Subcutaneous abdominal adipose tissue (tissue), 5 donors: Measurements from ENCODE around the gene PPIL6.
A peak's percentile ranks its signal among the peaks of the same experiment; 100 is the strongest.
"Not testable (repeated sequence)": the region's sequence is repeated elsewhere in the genome, so short reads cannot be mapped to it uniquely, and the experiment has no call there.

Experiments
- H3K27ac ChIP-seq: one replicate; pipeline ENCODE4 v1.7.0; 2013; ENCODE audit warnings: low read depth, mild to moderate bottlenecking, inconsistent platforms, low read length, moderate library complexity
- H3K27me3 ChIP-seq, 5 donors: one replicate each; pipeline ENCODE4 v1.7.0; 2013; ENCODE audit warnings: low read length in 5 of 5, inconsistent platforms in 1 of 5; ENCODE audit not compliant: control insufficient read depth in 5 of 5, insufficient read depth in 4 of 5
- H3K36me3 ChIP-seq, 5 donors: one replicate each; pipeline ENCODE4 v1.7.0; 2013; ENCODE audit warnings: low read length in 5 of 5; ENCODE audit not compliant: control insufficient read depth in 5 of 5, insufficient read depth in 5 of 5
- H3K4me1 ChIP-seq, 5 donors: one replicate each; pipeline ENCODE4 v1.7.0; 2013; ENCODE audit warnings: low read length in 5 of 5, mild to moderate bottlenecking in 3 of 5, moderate library complexity in 1 of 5; ENCODE audit not compliant: control insufficient read depth in 5 of 5, insufficient read depth in 5 of 5
- H3K4me3 ChIP-seq, 5 donors: one replicate each; pipeline ENCODE4 v1.7.0; 2013; ENCODE audit warnings: low read length in 5 of 5, low read depth in 1 of 5
- H3K9ac ChIP-seq, 5 donors: one replicate each; pipeline ENCODE4 v1.7.0; 2013; ENCODE audit warnings: low read length in 5 of 5, mild to moderate bottlenecking in 4 of 5, moderate library complexity in 3 of 5
- H3K9me3 ChIP-seq, 5 donors: one replicate each; pipeline ENCODE4 v1.7.0; 2013; ENCODE audit warnings: low read length in 5 of 5; ENCODE audit not compliant: control insufficient read depth in 5 of 5
- donor health status: healthy.
- donor health status: healthy.
- donor health status: healthy.
- donor health status: healthy.
- donor health status: healthy.

The PPIL6 gene

DNA sequence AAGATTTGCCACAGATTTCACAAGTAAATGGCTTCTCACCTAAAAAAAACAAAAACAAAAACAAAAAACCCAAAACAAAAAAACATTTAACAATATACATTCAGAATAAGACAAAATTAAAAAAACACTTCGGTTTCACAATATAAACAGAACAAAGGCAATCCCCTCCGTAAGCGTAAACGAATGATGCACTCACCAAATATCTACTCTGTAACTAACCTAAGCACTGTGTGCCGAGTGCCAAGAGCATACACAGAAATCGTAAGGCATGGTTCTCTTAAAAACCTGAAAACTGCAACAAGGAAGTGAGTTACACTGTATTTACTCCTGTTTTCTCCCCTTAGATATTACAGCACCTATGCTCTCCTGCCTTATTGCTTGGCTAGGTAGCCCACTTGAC, 27.3 kb upstream of the PPIL6 start:
- Histone ChIP-seq H3K4me3 (no peak overlapping the region), H3K4me1 (no peaks in the 10 kb centered on the region), H3K36me3 (peaks cover 18 to 81% (median 68%) of the 10 kb centered on the region in 5 donors), H3K9ac (no peak overlapping the region), H3K27ac (no peak overlapping the region), H3K27me3 (no peaks in the 10 kb centered on the region), H3K9me3 (no peaks in the 10 kb centered on the region)

DNA sequence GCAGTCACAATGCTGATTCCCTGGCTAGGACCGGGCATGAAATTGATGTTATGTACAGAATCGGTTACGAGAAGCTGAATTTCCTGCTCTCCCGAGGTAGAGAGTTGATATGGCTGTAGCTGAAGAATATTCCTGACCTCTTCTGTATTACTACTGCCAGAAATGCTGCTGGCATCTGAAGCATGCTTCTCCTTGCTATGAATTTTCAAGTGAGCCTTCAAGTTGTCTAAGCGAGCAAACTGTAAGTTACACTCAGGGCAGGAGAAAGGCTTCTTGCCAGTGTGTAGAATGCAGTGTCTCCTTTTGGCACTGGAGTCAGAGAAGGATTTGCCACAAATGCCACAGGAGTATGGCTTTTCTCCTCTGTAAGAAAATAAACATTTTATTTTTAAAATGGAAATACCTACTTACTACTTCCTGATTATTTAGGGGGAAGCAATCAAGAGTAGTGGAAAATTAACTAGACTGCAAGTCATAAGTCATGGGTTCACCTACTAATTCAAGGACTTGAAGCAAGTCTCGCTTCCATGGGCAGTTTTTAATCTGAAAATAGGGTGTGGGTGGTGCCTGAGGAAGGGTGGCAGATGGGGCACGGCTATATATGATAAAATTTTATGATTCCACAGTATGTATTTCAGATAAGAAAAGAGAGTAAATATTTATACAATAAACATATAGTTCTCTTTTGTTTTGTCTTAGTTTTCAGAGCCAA, 25.9 kb upstream of the PPIL6 start:
- no peak overlapping the region for H3K9ac ChIP-seq
- H3K4me1 ChIP-seq, result no peaks in the 10 kb centered on the region
- H3K27ac ChIP-seq, result no peak overlapping the region
- no peaks in the 10 kb centered on the region for H3K27me3 ChIP-seq
- H3K9me3 ChIP-seq, result no peaks in the 10 kb centered on the region
- H3K36me3 ChIP-seq, result peaks cover 25 to 79% (median 65%) of the 10 kb centered on the region in 5 donors
- H3K4me3 ChIP-seq, result no peak overlapping the region

DNA sequence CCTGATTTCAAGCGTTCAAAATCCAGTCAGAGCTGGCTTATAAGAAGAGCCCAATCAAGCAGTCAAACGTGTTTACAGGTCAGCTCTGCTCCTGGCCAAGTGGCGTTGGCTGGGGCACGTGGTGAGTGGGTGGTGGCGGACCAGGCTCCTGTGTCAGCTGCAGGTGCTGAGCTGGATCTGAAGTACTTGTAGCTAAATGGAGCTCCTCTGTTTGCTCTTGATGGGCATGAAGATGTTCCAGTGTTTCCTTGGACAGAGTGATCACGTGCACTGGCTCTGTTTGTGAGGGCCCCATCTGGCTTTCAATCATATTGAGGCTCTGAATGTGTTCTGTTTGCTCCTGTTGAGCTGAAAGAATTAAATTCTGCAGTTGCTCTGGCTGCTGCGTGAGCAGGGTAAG, 25.3 kb upstream of the PPIL6 start:
- Histone ChIP-seq H3K36me3 (peaks cover 25 to 73% (median 59%) of the 10 kb centered on the region in 5 donors), H3K4me1 (no peaks in the 10 kb centered on the region), H3K9ac (no peak overlapping the region), H3K27me3 (no peaks in the 10 kb centered on the region), H3K27ac (no peak overlapping the region), H3K9me3 (no peaks in the 10 kb centered on the region), H3K4me3 (no peak overlapping the region)

DNA sequence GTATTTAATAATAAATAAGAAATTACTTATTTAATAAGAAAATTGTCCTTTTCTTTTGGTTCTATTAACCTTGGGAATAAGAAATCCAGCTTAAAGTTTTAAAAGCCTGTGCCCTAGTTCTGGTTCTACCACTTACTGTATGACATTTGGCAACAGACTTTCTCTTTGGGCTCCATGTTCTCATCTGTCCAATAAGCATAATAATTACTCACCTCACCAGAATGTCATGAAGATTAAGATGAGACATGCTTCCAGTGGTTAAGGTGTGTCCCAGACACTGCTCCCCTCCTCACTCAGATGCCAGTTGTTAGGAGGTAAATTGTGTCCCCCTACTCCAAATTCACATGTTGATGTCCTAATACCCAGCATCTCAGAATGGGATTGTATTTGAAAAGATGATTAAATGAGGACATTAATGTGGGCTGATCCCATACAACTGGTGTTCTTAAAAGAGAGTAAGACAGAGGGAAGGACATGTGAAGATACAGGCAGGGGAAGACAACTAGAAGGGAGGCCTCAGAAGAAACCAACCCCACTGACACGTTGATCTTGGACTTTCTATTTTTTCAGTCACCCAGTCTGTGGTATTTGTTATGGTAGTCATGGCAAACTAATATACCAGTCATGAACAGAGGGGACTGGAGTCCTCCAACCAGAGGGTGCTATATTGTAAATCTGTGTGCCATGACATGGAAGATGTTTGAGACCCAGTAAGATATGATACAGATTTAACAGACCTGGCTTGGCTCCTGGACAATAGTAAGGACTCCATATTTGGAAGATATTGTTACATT, 21.5 kb upstream of the PPIL6 start:
- Histone ChIP-seq H3K9me3 (no peaks in the 10 kb centered on the region), H3K9ac (no peak overlapping the region), H3K27me3 (no peaks in the 10 kb centered on the region), H3K27ac (no peak overlapping the region), H3K4me3 (no peak overlapping the region), H3K36me3 (peaks cover 19 to 41% (median 32%) of the 10 kb centered on the region in 5 donors), H3K4me1 (peaks cover 0 to 9% (median 3%) of the 10 kb centered on the region in 5 donors)

DNA sequence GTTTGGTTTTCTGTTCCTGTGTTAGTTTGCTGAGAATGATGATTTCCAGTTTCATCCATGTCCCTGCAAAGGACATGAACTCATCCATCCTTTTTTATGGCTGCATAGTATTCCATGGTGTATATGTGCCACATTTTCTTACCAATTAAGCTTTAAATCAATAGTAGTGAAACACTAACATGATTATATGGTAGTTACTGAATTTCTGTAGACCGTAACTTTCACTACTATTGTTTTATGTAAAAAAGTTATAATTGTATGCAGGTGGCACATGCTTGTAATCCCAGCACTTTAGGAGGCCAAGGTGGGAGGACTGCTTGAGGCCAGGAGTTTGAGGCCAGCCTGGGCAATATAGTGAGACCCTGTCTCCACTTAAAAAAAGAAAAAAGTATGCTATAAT, 20.8 kb upstream of the PPIL6 start:
- Histone ChIP-seq H3K36me3 (peaks cover 16 to 36% (median 29%) of the 10 kb centered on the region in 5 donors), H3K4me1 (peaks cover 0 to 16% (median 10%) of the 10 kb centered on the region in 5 donors)
- not testable (repeated sequence) for H3K27ac ChIP-seq

DNA sequence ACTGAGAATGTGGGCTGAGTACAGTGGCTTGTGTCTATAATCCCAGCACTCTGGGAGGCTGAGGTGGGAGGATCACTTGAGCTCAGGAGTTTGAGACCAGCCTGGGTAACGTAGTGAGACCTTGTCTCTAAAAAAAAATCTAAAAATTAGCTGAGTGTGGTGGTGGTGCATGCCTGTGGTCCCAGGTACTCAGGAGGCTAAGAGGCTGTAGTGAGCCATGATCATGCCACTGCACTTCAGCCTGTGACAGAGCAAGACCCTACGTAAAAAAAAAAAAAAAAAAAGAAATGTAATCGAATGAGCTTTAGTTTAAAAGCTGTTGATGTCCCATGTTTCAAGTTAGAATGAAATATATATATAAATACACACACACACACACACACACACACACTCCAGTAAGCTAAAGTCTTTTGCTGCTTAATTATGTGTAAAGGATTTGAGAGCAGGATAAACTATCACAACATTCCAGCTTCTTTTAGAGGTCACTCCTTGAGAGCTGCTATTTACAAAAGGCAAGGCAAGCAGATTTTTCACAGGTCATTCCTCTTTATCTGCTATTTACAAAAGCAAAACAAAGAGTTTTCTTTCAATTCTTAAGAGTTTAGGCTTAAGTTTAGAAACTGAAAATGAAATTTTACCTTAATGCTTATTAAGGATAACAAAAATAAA, 19.9 kb upstream of the PPIL6 start:
- Histone ChIP-seq H3K36me3 (peaks cover 11 to 27% (median 20%) of the 10 kb centered on the region in 5 donors), H3K9ac (no peak overlapping the region), H3K9me3 (no peaks in the 10 kb centered on the region), H3K4me3 (no peak overlapping the region), H3K27ac (no peak overlapping the region), H3K27me3 (no peaks in the 10 kb centered on the region), H3K4me1 (peaks cover 0 to 23% (median 18%) of the 10 kb centered on the region in 5 donors)

More for the DNA sequence above, 20.8 kb upstream of the PPIL6 start:
- H3K27me3 ChIP-seq, H3K9me3 ChIP-seq, H3K9ac ChIP-seq, H3K4me3 ChIP-seq: not testable (repeated sequence)

DNA sequence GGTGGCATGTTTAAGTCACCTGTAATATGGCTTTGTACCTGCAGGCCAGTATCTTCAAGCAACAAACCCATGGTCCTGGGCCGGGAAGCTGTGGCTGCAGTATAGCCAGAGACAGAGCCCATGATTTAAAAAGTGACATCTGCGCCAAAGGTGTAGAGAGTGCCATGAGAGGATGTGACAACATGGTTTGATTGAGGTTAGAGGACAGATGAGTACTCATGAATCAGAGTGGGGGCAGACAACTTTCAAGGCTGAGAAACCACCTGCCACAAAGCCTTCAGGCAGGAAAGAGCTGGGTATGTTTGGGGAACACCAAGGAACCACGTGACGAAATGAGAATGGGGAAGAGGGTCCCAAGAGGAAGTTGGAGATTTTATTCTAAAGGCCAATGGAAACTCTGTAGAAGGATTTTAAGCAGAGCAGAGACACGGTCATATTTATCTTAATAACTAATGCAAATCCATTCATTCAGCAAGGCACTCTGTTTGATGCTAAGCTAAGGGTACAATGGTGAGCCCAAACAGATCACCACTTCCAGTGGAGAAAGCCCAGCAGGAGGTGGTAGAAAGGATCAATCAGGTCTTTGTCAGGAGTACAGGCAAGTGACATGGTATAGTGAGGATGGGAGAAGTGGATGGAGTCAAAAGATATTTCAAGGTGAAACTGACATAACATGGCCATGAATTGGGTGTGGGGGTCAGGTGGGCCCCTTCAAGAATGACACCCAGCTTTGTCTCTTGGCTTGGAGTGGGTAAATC, 18.5 kb upstream of the PPIL6 start:
- peaks cover 2 to 37% (median 31%) of the 10 kb centered on the region in 5 donors for H3K4me1 ChIP-seq

DNA sequence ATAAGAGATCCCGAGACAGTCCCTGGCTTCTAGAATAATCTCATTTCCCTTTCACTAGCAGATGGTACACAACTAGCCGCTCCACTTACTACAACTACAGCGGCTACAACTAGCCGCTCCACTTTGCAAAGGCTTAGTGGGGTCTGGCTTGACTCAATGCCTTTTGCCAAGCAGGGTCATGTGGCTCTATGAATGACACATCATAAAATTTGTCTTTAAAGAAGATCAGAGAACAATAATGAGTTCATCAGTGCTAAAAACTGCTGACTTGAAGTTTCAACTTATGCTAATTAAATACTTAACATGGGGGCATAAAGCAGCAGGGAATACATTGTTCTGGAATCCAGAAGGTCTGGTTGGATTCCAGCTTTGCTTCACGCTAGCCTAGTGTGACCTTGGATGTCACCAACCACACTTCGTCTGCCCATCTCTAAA, 17.2 kb upstream of the PPIL6 start:
- Histone ChIP-seq H3K9me3 (no peaks in the 10 kb centered on the region), H3K27ac (peak overlapping the region; percentile 39), H3K9ac (no peak overlapping the region), H3K27me3 (peaks cover 0 to 2% (median 0%) of the 10 kb centered on the region in 5 donors), H3K4me3 (peak overlapping the region in 1 of 5 donors; percentile 80), H3K4me1 (peaks cover 2 to 42% (median 34%) of the 10 kb centered on the region in 5 donors), H3K36me3 (peaks cover 5 to 13% (median 8%) of the 10 kb centered on the region in 5 donors)

More for the DNA sequence above, 18.5 kb upstream of the PPIL6 start:
- Histone ChIP-seq H3K9me3 (no peaks in the 10 kb centered on the region), H3K4me3 (no peak overlapping the region), H3K27me3 (peaks cover 0 to 2% (median 0%) of the 10 kb centered on the region in 5 donors), H3K36me3 (peaks cover 7 to 17% (median 11%) of the 10 kb centered on the region in 5 donors), H3K27ac (no peak overlapping the region), H3K9ac (no peak overlapping the region)

DNA sequence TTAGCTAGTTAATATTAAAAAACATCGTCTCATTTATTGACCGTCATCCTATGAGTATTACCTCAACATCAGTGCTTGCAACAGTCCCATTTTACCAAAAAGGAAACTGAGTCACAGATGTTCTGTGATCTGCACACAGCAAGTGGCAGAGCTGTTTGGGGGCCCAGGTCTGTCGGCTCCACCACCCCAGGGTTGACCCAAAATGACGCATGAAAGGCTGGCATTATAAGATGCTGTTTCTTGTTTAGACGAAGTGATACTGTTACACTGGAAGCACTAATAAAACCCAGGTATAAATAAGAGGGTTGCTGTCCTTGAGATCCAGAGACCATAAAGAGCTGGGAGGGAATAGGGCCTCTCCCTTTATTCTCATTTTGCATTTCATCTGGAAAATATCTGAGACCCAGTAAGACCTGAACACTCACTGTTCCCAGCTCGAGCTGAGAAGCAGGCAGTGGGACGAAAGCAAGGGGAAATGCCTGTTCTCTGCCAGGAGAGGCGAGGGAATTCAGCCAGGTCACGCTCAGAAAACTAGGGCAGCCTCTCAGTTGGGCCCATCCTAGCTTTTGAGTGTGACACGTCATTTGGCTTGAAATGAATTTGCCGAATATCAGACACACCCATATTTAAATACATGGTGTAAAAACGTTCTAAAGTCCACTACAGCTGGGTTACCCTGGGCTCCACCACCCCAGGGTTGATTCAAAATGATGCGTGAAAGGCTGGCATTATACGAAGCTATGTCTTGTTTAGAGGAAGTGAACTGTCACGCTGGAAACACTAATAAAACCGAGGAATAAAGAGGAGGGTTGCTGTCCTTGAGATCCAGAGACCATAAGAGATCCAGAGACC, 16.5 kb upstream of the PPIL6 start:
- Histone ChIP-seq H3K4me3 (peak overlapping the region; percentile 63 to 92 (median 80)), H3K9ac (peak overlapping the region in 1 of 5 donors; percentile 48), H3K27me3 (peaks cover 0 to 2% (median 0%) of the 10 kb centered on the region in 5 donors), H3K36me3 (peaks cover 2 to 13% (median 3%) of the 10 kb centered on the region in 5 donors), H3K4me1 (peaks cover 2 to 42% (median 34%) of the 10 kb centered on the region in 5 donors), H3K27ac (peak overlapping the region; percentile 49), H3K9me3 (no peaks in the 10 kb centered on the region)
